Activated CD4-positive, alpha-beta T cell treated with anti-CD3 and anti-CD28 coated beads, Interleukin-10, Interleukin-2, amounts not matched to agents 100 ng/mL and 50 ng/mL, durations not matched to agents 16 hours and 8 hours (primary cell): ENCODE results near the gene CFAP43.
"Not testable (repeated sequence)": the region's sequence is repeated elsewhere in the genome, so short reads cannot be mapped to it uniquely, and the experiment has no call there.

Source experiments
- DNase-seq: peaks from one replicate; pipeline ENCODE4 v3.0.0-alpha.2; 2020

The CFAP43 gene

GRCh38 chr10:104257235-104257634 is 25.1 kb upstream of the CFAP43 start:
- DNase-seq: no peak

- peak; percentile 13 for DNase-seq
These were observed 24.3 kb upstream of the CFAP43 start for GRCh38 chr10:104256335-104256961.

- peak; percentile 68 for DNase-seq
These were observed 23.3 kb upstream of the CFAP43 start for GRCh38 chr10:104255311-104255981.

GRCh38 chr10:104254493-104255310 is 22.5 kb upstream of the CFAP43 start, which contains the start of gene GSTO1:
Gene GSTO1 (plus strand): TSS chr10:104254892. CDS start chr10:104254929, 37 bp downstream.
- peak; percentile 75 for DNase-seq

- DNase-seq: no peak
These were observed 21.6 kb upstream of the CFAP43 start for GRCh38 chr10:104253606-104254410.

- DNase-seq: no peak
These were observed 20.9 kb upstream of the CFAP43 start for GRCh38 chr10:104253106-104253505.

GRCh38 chr10:104252368-104252767 is 20.2 kb upstream of the CFAP43 start:
- no peak for DNase-seq

- DNase-seq: no peak
These were observed 19.3 kb upstream of the CFAP43 start for GRCh38 chr10:104251443-104251842.

GRCh38 chr10:104250371-104250770 is 18.2 kb upstream of the CFAP43 start:
- DNase-seq: no peak

- not testable (repeated sequence) for DNase-seq
These were observed 16.8 kb upstream of the CFAP43 start for GRCh38 chr10:104248931-104249330.

GRCh38 chr10:104247513-104248146 is 15.5 kb upstream of the CFAP43 start:
- DNase-seq: no peak

GRCh38 chr10:104246976-104247375 is 14.8 kb upstream of the CFAP43 start:
- peak; percentile 19 for DNase-seq

GRCh38 chr10:104245066-104245632 is 13.0 kb upstream of the CFAP43 start:
- no peak for DNase-seq

GRCh38 chr10:104243512-104243911 is 11.3 kb upstream of the CFAP43 start:
- DNase-seq: no peak

GRCh38 chr10:104243009-104243408 is 10.8 kb upstream of the CFAP43 start:
- DNase-seq: not testable (repeated sequence)

- no peak for DNase-seq
These were observed 10.4 kb upstream of the CFAP43 start for GRCh38 chr10:104242545-104242944.

GRCh38 chr10:104240078-104240477 is 7.9 kb upstream of the CFAP43 start:
- no peak for DNase-seq

GRCh38 chr10:104235801-104236200 is 3.6 kb upstream of the CFAP43 start:
- DNase-seq: no peak

GRCh38 chr10:104234934-104235333 is 2.8 kb upstream of the CFAP43 start:
- DNase-seq: no peak

- DNase-seq: no peak
These were observed 1.7 kb upstream of the CFAP43 start for GRCh38 chr10:104233817-104234216.

- no peak for DNase-seq
These were observed 494 bp upstream of the CFAP43 start for GRCh38 chr10:104232613-104233102.

GRCh38 chr10:104230490-104230889 is 1.7 kb downstream of the CFAP43 start:
- no peak for DNase-seq
